Right ventricle myocardium inferior (tissue), 1 donor: ENCODE measurements around the gene SLC31A2. TPM values are rescaled to one million over a fixed set of nuclear protein-coding genes. Genes with fewer than 3 reads are reported as not detected.
A peak's percentile ranks its signal among the peaks of the same experiment; 100 is the strongest.
"Not testable (repeated sequence)": the region's sequence is repeated elsewhere in the genome, so short reads cannot be mapped to it uniquely, and the experiment has no call there.

Experiments
- ATAC-seq: fragments of 200-7000 bp; cut with Tn5 transposase; one replicate; pipeline ENCODE4 v1.9.1; 2020; ENCODE audit warnings: mild to moderate bottlenecking, moderate library complexity
- DNase-seq: peaks from one replicate; pipeline ENCODE4 v3.0.0; 2021; ENCODE audit errors: missing footprints
- intact Hi-C: fragments of 100-400 bp; cut with DNase I; formaldehyde crosslinking; loops from one replicate; pipeline ENCODE4 v1.11.0; 2022
- long read RNA-seq: library from polyadenylated mRNA; unstranded; transcript quantifications from one replicate; pipeline ENCODE4 v2.0.0, GENCODE V29; 2021
- total RNA-seq: library from RNA; stranded (reverse); fragmentation: NEBNext Ultra II Directional; extraction: Animal tissue kit (Norgen Biotek cat#: 25700); gene quantifications from one replicate; pipeline ENCODE4 v1.2.1, GENCODE V29; 2021
- donor health status: DM: no; HTN: yes; CAD: no; lungs with severe emphysema.

The SLC31A2 gene
- total RNA-seq: 14.6 TPM
- long read RNA-seq, transcript SLC31A2-201 (4 exons, 1,785 nt): major isoform, 15 of 15 reads
- long read RNA-seq, partial matches to known transcripts: 0 of 15 reads
- long read RNA-seq, other reads (novel, unspliced or antisense): 0 of 15 reads

GRCh38 chr9:113150670-113151611, at the start of gene SLC31A2:
SLC31A2 (plus strand) TSS chr9:113151007; CDS start chr9:113151075, 68 bp downstream.
- DNase-seq (peak; percentile 97), ATAC-seq (peak; percentile 96)
- intact Hi-C loops: loop anchor here (10.0 kb wide), 1 partner anchor 254 kb away; the partner anchor contains the start of gene ALAD

- ATAC-seq, DNase-seq, intact Hi-C loops: not testable (repeated sequence)
Measured at GRCh38 chr9:113105345-113105744, 45.5 kb upstream of the SLC31A2 start.

- DNase-seq: peak; percentile 62
- intact Hi-C loops: loop anchor here (10.0 kb wide), 2 partner anchors 187 to 267 kb away; no protein-coding TSS in a partner anchor
Measured at GRCh38 chr9:113111065-113111951, 39.5 kb upstream of the SLC31A2 start.

GRCh38 chr9:113112706-113113510, 37.9 kb upstream of the SLC31A2 start:
- DNase-seq: not testable (repeated sequence)
- ATAC-seq: peak; percentile 82
- intact Hi-C loops: loop anchor here (10.0 kb wide), 2 partner anchors 188 to 268 kb away; no protein-coding TSS in a partner anchor

More at GRCh38 chr9:113111065-113111951, 39.5 kb upstream of the SLC31A2 start:
- ATAC-seq: peak; percentile 70

- intact Hi-C loops: loop anchor here (10.0 kb wide), 2 partner anchors 194 to 274 kb away; no protein-coding TSS in a partner anchor
- ATAC-seq, DNase-seq: not testable (repeated sequence)
Measured at GRCh38 chr9:113118829-113119228, 32.0 kb upstream of the SLC31A2 start.

- no peak for ATAC-seq
- no peak for DNase-seq
- intact Hi-C loops: no loop called here
Measured at GRCh38 chr9:113125386-113126035, 25.3 kb upstream of the SLC31A2 start.

- intact Hi-C loops: no loop called here
- ATAC-seq: no peak
- no peak for DNase-seq
Measured at GRCh38 chr9:113129466-113129865, 21.3 kb upstream of the SLC31A2 start.

GRCh38 chr9:113129884-113130283, 20.9 kb upstream of the SLC31A2 start:
- ATAC-seq (no peak), DNase-seq (no peak)
- intact Hi-C loops: no loop called here

- intact Hi-C loops: no loop called here
Measured at GRCh38 chr9:113131689-113132151, 19.1 kb upstream of the SLC31A2 start.

GRCh38 chr9:113137196-113138168, 13.3 kb upstream of the SLC31A2 start:
- DNase-seq: no peak
- intact Hi-C loops: no loop called here
- peak; percentile 56 for ATAC-seq

More at GRCh38 chr9:113131689-113132151, 19.1 kb upstream of the SLC31A2 start:
- no peak for DNase-seq
- ATAC-seq: no peak

- ATAC-seq (no peak), DNase-seq (no peak)
- intact Hi-C loops: no loop called here
Measured at GRCh38 chr9:113138760-113139159, 12.0 kb upstream of the SLC31A2 start.

GRCh38 chr9:113139225-113139829, 11.5 kb upstream of the SLC31A2 start:
- intact Hi-C loops: no loop called here
- ATAC-seq (no peak), DNase-seq (no peak)

- no peak for ATAC-seq
- intact Hi-C loops: no loop called here
- DNase-seq: no peak
Measured at GRCh38 chr9:113139953-113140352, 10.9 kb upstream of the SLC31A2 start.

GRCh38 chr9:113140896-113141295, 9.9 kb upstream of the SLC31A2 start:
- intact Hi-C loops, DNase-seq, ATAC-seq: not testable (repeated sequence)

GRCh38 chr9:113143432-113144227, 7.2 kb upstream of the SLC31A2 start:
- intact Hi-C loops: no loop called here
- ATAC-seq (no peak), DNase-seq (no peak)
